GM18498 (cell line): ENCODE data around the gene EIF4A2.

ENCODE experiments used
- ATAC-seq: cut with Tn5 transposase; IDR thresholded peaks from one replicate; pipeline ENCODE4 v1.9.1; 2021; ENCODE audit warnings: mild to moderate bottlenecking, moderate library complexity; ENCODE audit not compliant: unreplicated experiment

Gene EIF4A2

DNA sequence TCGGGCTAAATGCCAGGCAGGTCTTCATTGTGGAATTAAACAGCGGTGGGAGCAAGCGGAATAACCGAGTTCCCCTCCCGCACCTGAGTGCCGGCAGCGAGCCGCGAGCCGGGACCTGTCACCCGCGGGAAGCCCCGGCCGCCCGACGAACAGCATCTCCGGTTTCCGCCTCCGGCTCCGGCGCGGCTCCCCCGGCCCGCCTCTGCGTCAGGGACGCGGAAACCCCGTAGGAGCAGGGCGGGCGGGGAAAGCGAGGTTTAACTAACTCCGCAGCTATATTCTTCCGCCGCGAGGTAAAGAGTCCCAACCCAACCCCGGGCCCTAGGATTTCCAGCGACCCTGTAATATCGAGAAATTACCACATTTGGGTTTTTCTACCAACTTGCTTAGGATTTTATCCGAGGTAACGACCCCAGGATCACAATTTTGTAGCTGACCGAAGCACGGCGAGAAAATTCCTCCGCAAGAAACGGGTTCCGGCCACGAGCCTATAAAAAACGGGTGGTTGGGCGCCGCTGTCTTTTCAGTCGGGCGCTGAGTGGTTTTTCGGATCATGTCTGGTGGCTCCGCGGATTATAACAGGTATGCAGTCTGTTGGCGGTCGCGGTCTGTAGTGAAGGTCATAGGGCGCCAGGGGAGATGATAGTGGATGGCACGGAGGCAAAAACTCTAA is at the start of gene EIF4A2:
EIF4A2 (plus strand) TSS at position 520 of the 673 bp plus-strand sequence; CDS start at position 554, 34 bp downstream.
- ATAC-seq: peak; percentile 64

DNA sequence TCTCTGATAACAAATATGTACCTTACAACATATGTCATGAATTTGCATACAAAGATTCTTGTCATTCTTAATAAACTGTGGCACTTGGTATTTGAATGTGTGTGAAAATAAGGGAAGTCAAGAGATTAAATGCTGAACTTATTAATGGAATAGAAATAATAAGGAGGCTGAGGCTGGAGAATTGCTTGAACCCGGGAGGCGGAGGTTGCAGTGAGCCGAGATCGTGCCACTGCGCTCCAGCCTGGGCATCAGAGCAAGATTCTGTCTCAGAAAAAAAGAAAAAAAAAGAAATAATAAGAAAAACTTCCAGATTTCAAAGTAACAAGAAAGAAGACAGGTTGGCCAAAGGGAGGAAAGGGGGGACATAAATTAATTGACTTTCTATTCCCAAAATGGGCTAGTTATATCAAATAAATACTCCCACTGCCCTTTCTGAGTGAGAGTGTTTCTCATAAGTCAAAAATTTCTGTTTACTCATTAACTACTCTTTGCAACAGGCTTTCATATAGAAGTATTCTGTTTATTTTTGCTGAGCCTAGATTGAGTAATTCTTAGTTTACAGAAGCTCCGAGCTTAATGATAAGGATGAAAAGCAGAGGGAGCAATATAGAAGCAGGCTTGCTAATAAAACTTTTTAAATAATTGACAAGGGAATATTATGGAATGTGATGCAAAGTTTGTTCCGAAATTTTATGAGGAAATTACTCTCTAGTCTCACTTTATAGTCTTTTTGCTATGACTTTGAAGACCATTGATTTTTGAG is 40.6 kb upstream of the EIF4A2 start:
- ATAC-seq: no peak

DNA sequence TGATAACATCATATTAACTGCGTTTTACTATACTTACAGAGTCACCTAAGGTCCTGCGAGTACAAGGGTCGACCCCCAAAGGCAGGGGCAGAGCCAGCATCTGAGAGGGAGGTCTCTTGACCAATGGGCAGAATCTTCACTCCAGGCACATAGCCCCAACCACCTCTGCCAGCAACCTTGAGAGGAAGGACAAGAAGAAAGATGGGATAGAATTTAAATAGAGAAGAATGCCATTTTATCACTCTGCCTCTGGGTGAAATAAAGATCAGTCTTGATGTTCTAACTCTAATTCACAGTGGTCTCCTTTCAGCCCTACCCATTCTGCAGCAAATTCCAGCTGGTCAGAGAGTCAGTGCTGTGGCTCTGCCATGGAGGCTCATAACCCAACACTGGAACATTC is 39.7 kb upstream of the EIF4A2 start:
- ATAC-seq: no peak

DNA sequence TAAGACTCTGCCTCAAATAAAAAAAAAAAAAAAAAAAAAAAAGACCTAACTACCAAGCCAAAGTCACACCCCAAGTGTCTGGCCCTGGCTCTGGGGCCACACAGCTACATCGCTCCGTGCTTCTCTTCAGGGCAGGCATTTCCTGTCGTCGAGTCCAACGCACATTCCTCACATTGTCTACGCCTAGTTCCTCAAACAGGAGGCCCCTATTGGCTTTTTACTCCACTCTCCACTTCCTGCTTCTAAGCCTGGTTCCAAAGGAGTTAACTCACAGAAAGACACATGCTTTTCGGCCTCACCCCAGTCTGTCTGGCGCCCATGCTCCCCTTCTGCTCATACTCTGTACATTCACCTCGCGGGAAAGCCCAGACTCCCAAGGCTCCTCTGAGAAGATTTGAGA is 37.4 kb upstream of the EIF4A2 start:
- no peak for ATAC-seq

DNA sequence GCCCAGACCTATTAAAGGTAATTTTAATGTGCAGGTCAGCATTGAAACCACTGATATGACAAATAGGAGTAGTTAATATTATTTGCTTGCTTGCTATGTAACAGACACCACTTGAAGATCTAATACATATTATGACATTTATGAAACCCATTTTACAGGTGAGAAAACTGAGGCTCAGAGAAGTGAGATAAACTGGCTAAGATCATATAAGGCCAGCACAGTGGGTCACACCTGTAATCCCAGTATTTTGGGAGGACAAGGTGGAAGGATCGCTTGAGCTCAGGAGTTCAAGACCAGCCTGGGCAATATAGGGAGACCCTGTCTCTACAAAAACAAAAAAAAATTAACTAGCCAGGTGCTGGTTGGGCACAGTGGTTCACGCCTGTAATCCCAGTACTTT is 33.1 kb upstream of the EIF4A2 start:
- no peak for ATAC-seq

DNA sequence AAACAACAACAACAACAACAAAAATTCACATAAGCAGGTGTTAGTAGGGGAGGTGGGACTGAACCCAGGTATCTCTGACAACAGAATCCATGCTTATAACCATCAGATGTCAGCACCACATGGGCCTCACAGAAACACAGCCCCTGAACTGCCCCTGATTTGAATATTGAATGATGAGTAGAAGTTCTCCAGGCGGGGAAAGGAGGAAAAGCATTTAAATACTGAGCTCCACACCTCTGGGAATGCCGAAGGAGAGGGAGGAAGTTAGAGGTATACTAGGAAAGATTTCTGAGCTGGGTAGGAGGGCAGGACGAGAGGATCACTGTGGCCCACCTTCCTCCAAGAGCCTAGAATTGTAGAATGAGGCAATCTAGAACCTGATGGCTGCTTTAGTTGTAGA is 31.9 kb upstream of the EIF4A2 start:
- ATAC-seq: no peak

DNA sequence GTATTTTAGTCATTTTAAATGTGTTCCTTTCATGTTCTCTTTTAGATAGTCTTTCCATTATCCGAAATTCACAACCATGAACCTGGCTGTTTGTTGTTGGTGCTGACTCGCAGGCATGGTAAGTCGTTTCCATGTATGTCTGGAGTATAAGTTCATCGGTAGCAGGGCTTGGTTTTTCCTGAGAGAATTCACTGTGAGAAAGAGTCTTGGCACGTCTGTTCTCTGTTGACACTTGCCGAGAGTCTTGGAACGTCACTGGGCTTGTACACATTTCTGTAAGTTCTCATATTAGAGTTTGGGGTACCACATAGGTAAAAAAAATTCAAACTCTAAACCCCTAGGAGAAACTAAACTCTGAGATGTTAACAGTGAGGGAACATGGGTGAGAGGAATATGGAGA is 29.4 kb upstream of the EIF4A2 start:
- ATAC-seq: no peak

DNA sequence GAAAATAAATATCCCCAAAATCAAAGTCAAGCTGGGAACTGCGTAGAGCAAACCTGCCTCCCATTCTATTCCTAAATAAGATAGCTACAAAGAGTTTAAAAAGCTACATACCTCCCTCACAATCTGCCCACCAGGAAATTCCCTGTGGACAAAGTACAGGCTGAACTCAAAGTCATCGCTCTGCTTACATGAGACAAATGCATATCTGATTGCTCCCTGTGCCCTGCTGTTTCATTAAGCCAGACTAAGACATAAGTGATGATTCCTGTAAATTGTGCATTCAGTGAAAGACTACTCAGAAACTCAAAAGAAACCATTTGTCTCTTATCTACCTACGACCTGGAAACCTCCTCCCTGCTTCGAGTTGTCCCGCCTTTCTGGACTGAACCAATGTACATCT is 28.5 kb upstream of the EIF4A2 start:
- ATAC-seq: no peak

DNA sequence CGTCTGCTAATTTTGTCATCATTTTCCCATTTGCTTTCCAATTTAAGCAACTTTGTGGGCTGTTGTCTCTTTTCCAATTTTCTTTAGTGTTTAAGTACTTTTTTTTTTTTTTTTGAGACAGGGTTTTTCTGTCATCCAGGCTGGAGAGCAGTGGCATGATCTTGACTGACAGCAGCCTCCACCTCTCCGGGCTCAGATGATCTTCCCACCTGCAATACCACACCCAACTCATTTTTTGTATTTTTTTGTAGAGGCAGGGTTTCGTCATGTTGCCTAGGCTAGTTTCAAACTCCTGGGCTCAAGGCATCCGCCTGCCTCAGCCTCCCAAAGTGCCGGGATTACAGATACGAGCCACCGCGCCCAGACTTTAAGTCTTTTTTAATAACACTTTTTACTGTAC is 26.2 kb upstream of the EIF4A2 start:
- ATAC-seq: no peak

DNA sequence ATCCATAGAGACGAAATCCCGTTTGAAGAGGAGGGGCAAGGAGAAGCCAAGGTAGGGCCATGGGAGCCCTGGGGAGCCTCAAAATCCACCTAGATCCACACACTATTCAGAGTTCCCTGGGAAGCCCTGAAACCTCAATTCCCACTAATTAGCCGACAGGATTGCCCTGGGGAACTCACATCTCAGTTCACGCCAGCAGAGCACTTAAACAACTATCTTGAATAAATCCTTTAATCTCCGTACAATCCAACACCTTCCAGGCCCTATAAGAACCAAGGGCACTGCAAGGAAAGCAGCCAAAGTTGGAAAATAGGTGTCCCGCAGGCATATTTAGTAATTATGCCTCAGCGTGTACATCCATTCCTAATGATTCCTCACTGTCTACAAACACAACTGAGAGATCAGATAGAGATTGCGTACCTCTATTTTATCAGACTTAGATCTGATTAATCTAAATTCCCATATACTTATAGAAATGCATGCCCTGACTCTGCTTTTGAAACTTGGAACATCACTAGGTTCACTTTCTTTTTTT is 25.6 kb upstream of the EIF4A2 start:
- ATAC-seq: no peak

DNA sequence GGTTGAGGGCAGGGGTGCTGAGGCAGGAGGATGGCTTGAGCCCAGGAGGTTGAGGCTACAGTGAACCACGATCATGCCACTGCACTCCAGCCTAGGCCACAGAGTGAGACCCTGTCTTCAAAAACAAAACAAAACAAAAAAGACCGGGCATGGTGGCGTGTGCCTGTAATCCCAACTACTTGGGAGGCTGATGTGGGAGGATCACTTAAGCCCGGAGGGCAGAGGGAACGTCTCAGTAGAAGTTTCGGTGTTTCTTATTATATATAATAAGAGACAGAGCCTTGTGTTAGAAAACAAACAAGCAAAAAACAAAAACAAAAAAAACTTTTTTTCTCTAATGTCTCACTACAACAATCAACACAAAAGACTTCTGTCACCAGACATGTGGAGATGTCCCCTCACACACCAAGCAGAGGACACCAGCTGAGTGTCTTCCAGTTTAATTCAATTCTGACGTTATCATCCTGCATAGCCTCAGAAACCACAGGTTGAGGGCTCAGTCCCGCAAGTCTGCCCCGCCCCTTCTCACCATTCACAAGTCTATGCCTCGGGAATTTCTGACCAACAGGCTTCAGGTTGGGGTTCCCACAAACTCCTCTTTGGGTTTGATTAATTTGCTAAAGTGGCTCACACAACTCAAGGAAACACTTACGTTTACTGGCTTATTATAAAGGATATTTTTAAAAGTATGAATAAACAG is 24.0 kb upstream of the EIF4A2 start:
- ATAC-seq: no peak

DNA sequence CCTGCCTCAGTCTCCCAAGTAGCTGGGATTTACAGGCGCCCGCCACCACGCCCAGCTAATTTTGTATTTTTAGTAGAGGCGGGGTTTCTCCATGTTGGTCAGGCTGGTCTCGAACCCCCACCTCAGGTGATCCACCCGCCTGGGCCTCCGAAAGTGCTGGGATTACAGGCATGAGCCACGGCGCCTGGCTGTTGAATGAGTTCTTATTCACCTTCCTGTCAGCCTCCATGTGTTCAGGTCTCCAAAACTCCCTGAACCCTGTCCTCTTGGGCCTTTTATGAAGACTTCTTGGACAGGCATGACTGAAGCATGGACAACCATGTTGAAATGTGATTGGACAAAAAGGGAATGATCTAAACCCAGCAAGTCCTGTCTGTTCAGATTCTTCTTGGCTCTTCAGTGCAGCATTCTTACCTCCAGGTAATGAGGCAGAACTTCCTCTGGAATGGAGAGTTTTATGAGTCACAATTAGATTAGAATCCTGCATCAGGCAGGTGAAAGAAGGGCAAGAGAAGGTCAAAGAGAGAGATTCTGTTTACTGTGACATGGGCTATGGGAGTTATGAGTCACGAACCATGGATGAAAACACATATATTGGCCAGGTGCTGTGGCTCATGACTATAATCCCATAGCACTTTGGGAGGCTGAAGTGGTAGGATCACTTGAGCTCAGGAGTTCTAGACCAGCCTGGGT is 23.1 kb upstream of the EIF4A2 start:
- ATAC-seq: no peak

DNA sequence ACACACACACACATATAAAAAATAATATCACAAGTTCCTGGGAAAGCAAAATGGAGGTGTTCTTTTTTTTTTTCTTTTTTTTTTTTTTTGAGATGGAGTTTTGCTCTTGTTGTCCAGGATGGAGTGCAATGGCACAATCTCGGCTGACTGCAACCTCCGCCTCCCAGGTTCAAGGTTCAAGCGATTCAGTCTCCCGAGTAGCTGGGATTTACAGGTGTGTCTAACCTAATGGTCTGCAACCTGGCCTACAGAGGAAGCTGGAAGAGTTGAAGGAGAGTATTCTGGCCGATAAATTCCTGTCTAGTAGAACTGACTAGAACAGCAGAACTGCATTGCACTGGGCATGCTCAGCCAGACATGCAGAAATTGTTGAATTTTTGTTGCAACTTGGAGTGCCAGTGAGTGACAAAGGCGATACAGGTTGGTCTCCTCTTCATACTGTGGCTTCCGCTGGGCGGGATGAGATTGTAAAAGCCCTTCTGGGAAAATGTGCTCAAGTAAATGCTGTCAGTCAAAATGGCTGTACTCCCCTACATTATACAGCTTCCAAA is 22.4 kb upstream of the EIF4A2 start:
- ATAC-seq: no peak

DNA sequence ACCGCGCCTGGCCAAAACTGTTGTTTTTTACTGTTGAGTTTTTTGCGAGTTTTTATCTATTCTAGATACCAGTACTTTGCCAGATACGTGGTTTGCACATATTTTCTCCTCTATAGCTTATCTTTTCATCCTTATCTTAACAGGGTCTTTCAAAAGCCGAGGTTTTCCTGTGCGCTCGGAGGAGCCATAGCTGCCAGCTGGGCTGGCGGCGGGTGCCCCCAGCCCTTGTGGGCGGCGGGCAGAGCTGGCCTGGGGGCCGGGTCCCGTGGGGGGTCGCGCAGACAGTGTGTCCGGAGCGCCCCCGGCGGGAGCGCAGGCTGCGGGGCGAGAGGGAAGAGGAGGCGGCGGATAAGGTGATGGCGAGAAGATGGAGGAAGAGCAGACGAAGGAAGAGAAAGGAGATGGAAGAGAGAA is 11.1 kb upstream of the EIF4A2 start:
- ATAC-seq: peak; percentile 30

DNA sequence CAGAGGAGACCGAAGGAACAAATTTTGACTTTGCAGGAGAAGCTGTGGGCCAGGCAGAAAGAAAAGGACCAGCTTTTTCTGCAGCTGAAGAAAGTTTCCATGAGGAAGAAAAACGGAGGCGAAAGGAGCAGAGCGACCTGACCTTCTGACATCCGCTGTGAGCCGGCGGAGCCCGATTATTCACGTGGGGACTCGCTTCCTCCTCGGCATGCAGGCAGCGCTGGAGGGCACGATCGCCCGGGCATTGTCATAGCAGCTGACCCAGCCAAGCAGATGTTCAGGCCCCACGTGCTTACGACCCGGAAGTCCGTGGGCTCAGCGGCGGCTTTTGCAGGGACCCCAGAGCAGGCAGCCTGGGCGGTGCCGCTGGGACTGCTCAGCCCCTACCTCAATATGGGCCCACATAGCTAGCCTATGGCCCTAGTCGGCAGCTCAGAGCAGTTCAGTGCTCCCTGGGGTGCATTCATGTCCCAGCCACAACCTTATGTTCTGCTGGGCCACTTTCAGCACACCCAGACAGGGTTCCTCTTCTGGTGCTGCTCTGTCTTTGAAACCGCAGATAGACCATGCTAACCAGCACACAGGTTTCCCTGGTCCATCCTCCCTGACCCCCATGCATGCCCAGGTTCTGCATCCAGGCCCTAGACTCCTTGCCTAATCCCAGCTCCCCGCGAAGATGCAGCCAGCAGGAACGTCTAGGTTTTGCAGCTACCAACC is 10.5 kb upstream of the EIF4A2 start:
- peak; percentile 95 for ATAC-seq

DNA sequence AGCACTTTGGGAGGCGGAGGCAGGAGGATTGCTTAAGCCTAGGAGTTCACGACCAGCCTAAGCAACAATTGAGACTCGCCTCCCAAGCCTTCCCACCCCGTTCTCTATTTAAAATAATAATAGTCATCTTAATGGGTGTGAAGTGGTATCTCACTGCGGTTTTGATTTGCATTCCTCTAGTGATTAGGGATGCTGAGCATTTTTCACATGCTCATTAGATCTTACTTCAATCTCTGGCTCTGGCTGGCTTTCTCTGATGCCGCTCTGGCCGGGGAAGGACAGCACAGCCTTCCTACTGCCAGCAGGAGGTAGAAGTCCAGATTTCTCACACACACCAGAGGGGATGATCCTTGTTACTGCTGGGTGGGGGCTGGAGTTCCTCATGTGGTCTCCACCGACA is 7.4 kb upstream of the EIF4A2 start:
- no peak for ATAC-seq

DNA sequence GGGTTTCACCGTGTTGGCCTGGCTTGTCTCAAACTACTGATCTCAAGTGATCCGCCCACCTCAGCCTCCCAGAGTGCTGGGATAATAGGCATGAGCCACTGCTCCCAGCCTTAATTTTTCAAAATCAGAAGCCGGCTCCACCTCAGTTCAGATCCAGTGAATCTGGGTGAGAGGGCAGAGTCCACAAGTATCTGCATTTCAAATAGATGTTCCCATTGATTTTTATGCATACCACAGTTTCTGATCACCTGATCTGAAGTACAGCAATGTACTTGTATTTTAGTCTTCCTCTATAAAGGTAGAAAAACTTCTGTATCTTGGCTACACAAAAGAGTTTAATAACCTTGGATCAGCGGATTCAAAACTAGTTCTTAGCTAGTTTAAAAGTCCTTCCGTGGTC is 4.2 kb upstream of the EIF4A2 start:
- ATAC-seq: no peak

DNA sequence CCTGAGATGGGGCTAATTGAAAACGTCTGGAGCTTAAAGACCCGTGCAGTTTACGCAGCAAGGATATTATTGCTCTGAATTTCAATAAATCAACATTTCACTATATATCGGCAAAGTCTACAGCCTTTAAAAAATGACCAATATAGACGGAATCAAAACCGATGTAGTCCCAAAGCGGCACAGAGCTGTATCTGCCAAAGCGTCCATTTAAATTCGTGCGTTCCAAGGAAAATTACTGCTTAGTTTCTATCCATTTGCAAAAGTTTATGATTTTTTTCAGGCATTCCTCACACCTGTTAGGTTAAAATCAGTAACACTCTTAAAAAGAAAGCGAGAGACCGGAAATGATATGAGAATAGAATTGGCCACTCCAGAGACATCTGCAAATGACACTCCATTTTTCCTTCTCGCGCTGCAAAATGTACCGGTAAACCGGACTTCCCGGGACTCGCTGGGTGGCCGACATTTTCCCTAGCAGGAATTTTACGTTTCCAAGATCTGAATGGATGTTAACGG is 777 bp upstream of the EIF4A2 start:
- ATAC-seq: peak; percentile 27

DNA sequence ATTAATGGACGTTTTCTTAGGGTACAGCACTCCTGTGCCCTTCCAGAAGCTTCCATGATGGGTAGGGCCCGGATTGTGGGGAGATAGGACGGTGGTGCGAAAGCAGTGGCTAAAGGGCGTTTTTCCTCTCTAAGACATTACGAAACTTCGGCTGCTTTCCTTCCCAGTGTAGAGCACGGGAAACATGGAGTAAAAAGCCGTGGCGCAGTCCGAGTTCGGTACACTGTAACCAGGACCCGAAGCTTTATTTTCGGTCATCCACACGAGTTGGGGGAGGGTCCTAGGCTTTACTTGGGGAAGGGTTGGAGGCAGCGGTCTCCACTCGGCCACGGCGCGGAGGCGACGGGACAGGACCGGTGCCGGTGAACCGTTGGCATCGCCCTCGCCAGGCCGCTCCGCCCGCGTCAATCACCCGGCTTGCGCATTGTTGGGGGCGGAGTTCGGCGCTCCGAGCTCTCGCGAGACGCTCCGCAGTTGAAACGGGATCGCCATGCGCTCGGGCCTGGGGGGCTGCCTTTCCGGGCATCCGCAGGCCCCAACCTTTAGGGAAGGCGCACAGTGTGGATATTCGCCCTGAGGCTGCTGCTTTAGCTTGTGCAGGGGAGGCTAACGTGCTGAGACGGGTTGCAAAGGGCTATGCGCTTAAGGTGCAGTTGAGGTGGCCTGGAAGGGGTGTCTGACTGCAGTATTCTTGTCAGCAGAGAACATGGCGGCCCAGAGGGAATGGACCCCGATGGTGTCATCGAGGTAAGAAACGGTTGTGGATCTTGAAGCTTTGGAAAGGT is 546 bp downstream of the EIF4A2 start:
- peak; percentile 67 for ATAC-seq
